ENCODE data around the gene EPG5. TPM values are rescaled to one million over a fixed set of nuclear protein-coding genes. Genes with fewer than 3 reads are reported as not detected.

EPG5 gene
- total and polyA plus RNA-seq, 10 of the 15 experiments (the other 5 are each of a cell fraction or from before 2014, with no cell fraction given): 1.9 to 27.7 (median 9.0) TPM

DNA sequence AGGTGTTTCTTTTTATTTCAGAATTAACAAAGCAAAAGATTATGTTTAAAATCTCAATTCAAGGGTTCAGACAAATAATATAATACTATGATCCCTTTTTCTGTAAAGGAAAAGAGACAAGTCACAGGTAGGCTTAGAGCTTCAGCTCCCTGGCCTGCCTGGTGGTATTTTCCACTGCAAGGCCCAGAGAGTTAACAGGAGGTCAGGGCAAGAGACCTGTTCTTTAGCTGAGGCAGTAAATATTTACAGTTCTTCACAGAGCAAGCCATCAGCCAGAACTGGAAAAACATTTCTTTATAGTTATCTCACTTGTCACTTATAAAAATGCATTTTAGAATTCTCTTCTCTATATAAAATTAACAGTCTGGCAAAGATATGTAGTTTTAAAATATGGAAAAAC is 70.1 kb downstream of the EPG5 start:
- Histone ChIP-seq H2AFZ (ENCODE audit: control insufficient read depth, low read depth, low read length) (no peak overlapping the region), H3K4me3 (no peak overlapping the region), H3K4me2 (ENCODE audit: control insufficient read depth, insufficient read depth) (no peak overlapping the region), H3K79me2 (ENCODE audit: control insufficient read depth, insufficient read depth, low read length) (no peaks in the 10 kb centered on the region), H3K4me1 (ENCODE audit: control insufficient read depth, insufficient read depth, low read length) (no peaks in the 10 kb centered on the region), H3K9ac (ENCODE audit: control insufficient read depth, insufficient read depth, low read length) (no peak overlapping the region), H3K36me3 (ENCODE audit: control insufficient read depth in 2 of 2, insufficient read depth in 2 of 2, low read length in 1 of 2) (peaks cover 6 to 14% of the 10 kb centered on the region in 2 experiments; a peak in 3 of 4 replicates), H3K9me3 (replicated peaks; ENCODE audit: control insufficient read depth, insufficient read depth, low read length) (no peaks in the 10 kb centered on the region), H3K27me3 (replicated peaks in 1 of 2; ENCODE audit: control insufficient read depth in 2 of 2, insufficient read depth in 2 of 2, low read length in 1 of 2) (no peaks in the 10 kb centered on the region), H4K20me1 (ENCODE audit: control insufficient read depth, insufficient read depth) (no peaks in the 10 kb centered on the region), H3K27ac (ENCODE audit: control insufficient read depth, insufficient read depth) (no peak overlapping the region)
- no TSS peak for BruUV-seq (replicated peaks)
- intact Hi-C loops (cut with micrococcal nuclease; ENCODE audit: unreplicated experiment) (no loop called here), in situ Hi-C loops (cut with MboI) (no loop called here)
- DNase-seq (ENCODE audit: low read depth, low spot score): no peak
- CTCF ChIA-PET: no interaction called here
- SMC1A ChIA-PET (ENCODE audit: uncharacterized antibody, unreplicated experiment): interaction anchor here (0.9 to 2.5 kb wide), 4 partner anchors 9 to 231 kb away, joined by 3 to 11 read pairs (median 3); no protein-coding TSS in a partner anchor
- no peak for FAIRE-seq
- POLR2A ChIA-PET: no interaction called here
- TF ChIP-seq POU2F2 (IDR thresholded peaks at IDR 0.05; ENCODE audit: borderline replicate concordance, low read depth, low read length) (no peak), EZH2 (IDR thresholded peaks at IDR 0.05; ENCODE audit: borderline replicate concordance, control insufficient read depth, low read depth, low read length) (no peak), FOS (IDR thresholded peaks at IDR 0.05; ENCODE audit: borderline replicate concordance, extremely low read depth, insufficient read length) (no peak), LARP7 (IDR thresholded peaks at IDR 0.05) (no peak), CEBPB (IDR thresholded peaks at IDR 0.05; ENCODE audit: borderline replicate concordance in 1 of 2, low read depth in 2 of 2, low read length in 2 of 2) (no peak), STAT1 (conservative IDR thresholded peaks at IDR 0.05) (no peak), CHD1 (IDR thresholded peaks at IDR 0.05; ENCODE audit: low read depth, low read length) (no peak), EGR1 (IDR thresholded peaks at IDR 0.05; ENCODE audit: borderline replicate concordance in 1 of 2, low read depth in 2 of 2, low read length in 2 of 2) (no peak), NR2C1 (IDR thresholded peaks at IDR 0.05) (no peak), TCF12 (IDR thresholded peaks at IDR 0.05; ENCODE audit: low read depth, low read length) (no peak), PAX5 (IDR thresholded peaks at IDR 0.05; ENCODE audit: borderline replicate concordance, low read depth, low read length) (no peak), MXI1 (IDR thresholded peaks at IDR 0.05; ENCODE audit: low read depth, low read length) (no peak), SUZ12 (IDR thresholded peaks at IDR 0.05; ENCODE audit: unreplicated experiment) (no peak)
- TF ChIP-seq, protein P1, sequence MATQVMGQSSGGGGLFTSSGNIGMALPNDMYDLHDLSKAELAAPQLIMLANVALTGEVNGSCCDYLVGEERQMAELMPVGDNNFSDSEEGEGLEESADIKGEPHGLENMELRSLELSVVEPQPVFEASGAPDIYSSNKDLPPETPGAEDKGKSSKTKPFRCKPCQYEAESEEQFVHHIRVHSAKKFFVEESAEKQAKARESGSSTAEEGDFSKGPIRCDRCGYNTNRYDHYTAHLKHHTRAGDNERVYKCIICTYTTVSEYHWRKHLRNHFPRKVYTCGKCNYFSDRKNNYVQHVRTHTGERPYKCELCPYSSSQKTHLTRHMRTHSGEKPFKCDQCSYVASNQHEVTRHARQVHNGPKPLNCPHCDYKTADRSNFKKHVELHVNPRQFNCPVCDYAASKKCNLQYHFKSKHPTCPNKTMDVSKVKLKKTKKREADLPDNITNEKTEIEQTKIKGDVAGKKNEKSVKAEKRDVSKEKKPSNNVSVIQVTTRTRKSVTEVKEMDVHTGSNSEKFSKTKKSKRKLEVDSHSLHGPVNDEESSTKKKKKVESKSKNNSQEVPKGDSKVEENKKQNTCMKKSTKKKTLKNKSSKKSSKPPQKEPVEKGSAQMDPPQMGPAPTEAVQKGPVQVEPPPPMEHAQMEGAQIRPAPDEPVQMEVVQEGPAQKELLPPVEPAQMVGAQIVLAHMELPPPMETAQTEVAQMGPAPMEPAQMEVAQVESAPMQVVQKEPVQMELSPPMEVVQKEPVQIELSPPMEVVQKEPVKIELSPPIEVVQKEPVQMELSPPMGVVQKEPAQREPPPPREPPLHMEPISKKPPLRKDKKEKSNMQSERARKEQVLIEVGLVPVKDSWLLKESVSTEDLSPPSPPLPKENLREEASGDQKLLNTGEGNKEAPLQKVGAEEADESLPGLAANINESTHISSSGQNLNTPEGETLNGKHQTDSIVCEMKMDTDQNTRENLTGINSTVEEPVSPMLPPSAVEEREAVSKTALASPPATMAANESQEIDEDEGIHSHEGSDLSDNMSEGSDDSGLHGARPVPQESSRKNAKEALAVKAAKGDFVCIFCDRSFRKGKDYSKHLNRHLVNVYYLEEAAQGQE (IDR thresholded peaks at IDR 0.05; ENCODE audit: low read depth, low read length): no peak
- ATAC-seq: no peak
- RAD21 ChIA-PET (ENCODE audit: unreplicated experiment): no interaction called here
